Activated T-helper 1 cell treated with anti-CD3 and anti-CD28 coated beads, Interleukin-12 subunit alpha, Interleukin-12 subunit beta, Interleukin-2, Interleukin-4 antibody, amounts not matched to agents 30 ng/mL and 10 ng/mL and 1 ng/mL, durations not matched to agents 14 hours and 24 hours and 36 hours (primary cell): ENCODE data around the gene COMMD1. TPM values are rescaled to one million over a fixed set of nuclear protein-coding genes. Genes with fewer than 3 reads are reported as not detected.
"Not testable (repeated sequence)": the region's sequence is repeated elsewhere in the genome, so short reads cannot be mapped to it uniquely, and the experiment has no call there.

ENCODE experiments used
- DNase-seq: peaks from one replicate; pipeline ENCODE4 v3.0.0; 2021; ENCODE audit warnings: low spot score
- H3K27ac Mint-ChIP-seq: one replicate; pipeline ENCODE4 v1.8.0; 2021; ENCODE audit warnings: mild to moderate bottlenecking, mixed read lengths
- H3K27me3 Mint-ChIP-seq: one replicate; pipeline ENCODE4 v1.8.0; 2022; ENCODE audit warnings: mild to moderate bottlenecking, moderate library complexity, mixed read lengths; ENCODE audit not compliant: insufficient read depth
- H3K36me3 Mint-ChIP-seq: one replicate; pipeline ENCODE4 v1.8.0; 2021; ENCODE audit warnings: low read depth, mixed read lengths
- H3K4me1 Mint-ChIP-seq: one replicate; pipeline ENCODE4 v1.8.0; 2021; ENCODE audit warnings: low read depth, mixed read lengths
- H3K4me3 Mint-ChIP-seq: one replicate; pipeline ENCODE4 v1.8.0; 2021; ENCODE audit warnings: mild to moderate bottlenecking, moderate library complexity, mixed read lengths
- H3K9me3 Mint-ChIP-seq: one replicate; pipeline ENCODE4 v1.8.0; 2021; ENCODE audit warnings: mixed read lengths
- intact Hi-C: fragments of 100-400 bp; cut with micrococcal nuclease; formaldehyde crosslinking; loops from one replicate; pipeline ENCODE4 v1.15.1; 2024
- total RNA-seq: library from RNA; stranded (reverse); gene quantifications from 2 replicates; pipeline ENCODE4 v1.2.3, GENCODE V29; 2022

COMMD1 gene
- total RNA-seq, 1 donor from 2014 or later: 25.4 TPM

- H3K36me3 Mint-ChIP-seq: no peaks in the 10 kb centered on the region
- intact Hi-C loops: no loop called here
- no peak for DNase-seq
- no peaks in the 10 kb centered on the region for H3K27me3 Mint-ChIP-seq
- peaks cover 8% of the 10 kb centered on the region for H3K4me1 Mint-ChIP-seq
- no peak overlapping the region for H3K27ac Mint-ChIP-seq
- no peaks in the 10 kb centered on the region for H3K9me3 Mint-ChIP-seq
- no peak overlapping the region for H3K4me3 Mint-ChIP-seq
Observed at GRCh38 chr2:62151306-62151638, 245.8 kb downstream of the COMMD1 start.

GRCh38 chr2:62152000-62152399 is 246.5 kb downstream of the COMMD1 start:
- intact Hi-C loops: no loop called here
- Mint-ChIP-seq H3K27me3 (no peaks in the 10 kb centered on the region), H3K9me3 (no peaks in the 10 kb centered on the region), H3K36me3 (no peaks in the 10 kb centered on the region), H3K4me3 (no peak overlapping the region), H3K27ac (no peak overlapping the region), H3K4me1 (peaks cover 3% of the 10 kb centered on the region)
- DNase-seq: no peak

- Mint-ChIP-seq H3K4me1 (no peaks in the 10 kb centered on the region), H3K27me3 (no peaks in the 10 kb centered on the region)
Observed at GRCh38 chr2:62156861-62157496, 251.5 kb downstream of the COMMD1 start.

GRCh38 chr2:62158444-62159121 is 253.1 kb downstream of the COMMD1 start:
- Mint-ChIP-seq H3K27me3 (no peaks in the 10 kb centered on the region), H3K27ac (no peak overlapping the region), H3K9me3 (no peaks in the 10 kb centered on the region), H3K36me3 (no peaks in the 10 kb centered on the region), H3K4me1 (no peaks in the 10 kb centered on the region), H3K4me3 (no peak overlapping the region)
- DNase-seq: no peak
- intact Hi-C loops: no loop called here

More at GRCh38 chr2:62156861-62157496, 251.5 kb downstream of the COMMD1 start:
- no peak overlapping the region for H3K4me3 Mint-ChIP-seq
- no peak for DNase-seq
- H3K9me3 Mint-ChIP-seq: no peaks in the 10 kb centered on the region
- no peak overlapping the region for H3K27ac Mint-ChIP-seq
- intact Hi-C loops: no loop called here
- no peaks in the 10 kb centered on the region for H3K36me3 Mint-ChIP-seq

- H3K4me3 Mint-ChIP-seq, H3K27ac Mint-ChIP-seq, H3K27me3 Mint-ChIP-seq, H3K9me3 Mint-ChIP-seq, DNase-seq, H3K36me3 Mint-ChIP-seq, intact Hi-C loops, H3K4me1 Mint-ChIP-seq: not testable (repeated sequence)
Observed at GRCh38 chr2:62160691-62161090, 255.2 kb downstream of the COMMD1 start.

- Mint-ChIP-seq H3K4me3 (no peak overlapping the region), H3K36me3 (no peaks in the 10 kb centered on the region), H3K27ac (no peak overlapping the region), H3K9me3 (no peaks in the 10 kb centered on the region), H3K4me1 (no peaks in the 10 kb centered on the region), H3K27me3 (no peaks in the 10 kb centered on the region)
- intact Hi-C loops: no loop called here
- no peak for DNase-seq
Observed at GRCh38 chr2:62163106-62163831, 257.8 kb downstream of the COMMD1 start.

GRCh38 chr2:62163834-62164233 is 258.4 kb downstream of the COMMD1 start:
- intact Hi-C loops: no loop called here
- no peak overlapping the region for H3K27ac Mint-ChIP-seq
- no peaks in the 10 kb centered on the region for H3K27me3 Mint-ChIP-seq
- no peak overlapping the region for H3K4me3 Mint-ChIP-seq
- no peaks in the 10 kb centered on the region for H3K4me1 Mint-ChIP-seq
- no peaks in the 10 kb centered on the region for H3K9me3 Mint-ChIP-seq
- DNase-seq: no peak
- H3K36me3 Mint-ChIP-seq: no peaks in the 10 kb centered on the region

- no peaks in the 10 kb centered on the region for H3K4me1 Mint-ChIP-seq
- H3K9me3 Mint-ChIP-seq: no peaks in the 10 kb centered on the region
- H3K36me3 Mint-ChIP-seq: no peaks in the 10 kb centered on the region
- H3K27ac Mint-ChIP-seq: no peak overlapping the region
- no peak overlapping the region for H3K4me3 Mint-ChIP-seq
- no peaks in the 10 kb centered on the region for H3K27me3 Mint-ChIP-seq
- DNase-seq: no peak
- intact Hi-C loops: no loop called here
Observed at GRCh38 chr2:62175728-62176127, 270.3 kb downstream of the COMMD1 start.

GRCh38 chr2:62176801-62177200 is 271.3 kb downstream of the COMMD1 start:
- Mint-ChIP-seq H3K4me1 (no peaks in the 10 kb centered on the region), H3K36me3 (no peaks in the 10 kb centered on the region), H3K4me3 (no peak overlapping the region), H3K9me3 (no peaks in the 10 kb centered on the region), H3K27me3 (no peaks in the 10 kb centered on the region), H3K27ac (no peak overlapping the region)
- intact Hi-C loops: no loop called here
- no peak for DNase-seq

GRCh38 chr2:62177392-62178049 is 272.0 kb downstream of the COMMD1 start:
- H3K27ac Mint-ChIP-seq: no peak overlapping the region
- H3K9me3 Mint-ChIP-seq: no peaks in the 10 kb centered on the region
- H3K27me3 Mint-ChIP-seq: no peaks in the 10 kb centered on the region
- DNase-seq: no peak
- H3K36me3 Mint-ChIP-seq: no peaks in the 10 kb centered on the region
- H3K4me1 Mint-ChIP-seq: no peaks in the 10 kb centered on the region
- intact Hi-C loops: no loop called here
- no peak overlapping the region for H3K4me3 Mint-ChIP-seq

GRCh38 chr2:62178741-62179271 is 273.3 kb downstream of the COMMD1 start:
- H3K27me3 Mint-ChIP-seq: peaks cover 2% of the 10 kb centered on the region
- no peaks in the 10 kb centered on the region for H3K36me3 Mint-ChIP-seq
- intact Hi-C loops: no loop called here
- no peak for DNase-seq
- H3K4me1 Mint-ChIP-seq: no peaks in the 10 kb centered on the region
- H3K9me3 Mint-ChIP-seq: no peaks in the 10 kb centered on the region
- H3K4me3 Mint-ChIP-seq: no peak overlapping the region
- no peak overlapping the region for H3K27ac Mint-ChIP-seq

- Mint-ChIP-seq H3K9me3 (no peaks in the 10 kb centered on the region), H3K27me3 (peaks cover 2% of the 10 kb centered on the region), H3K4me3 (no peak overlapping the region), H3K4me1 (no peaks in the 10 kb centered on the region), H3K36me3 (no peaks in the 10 kb centered on the region), H3K27ac (no peak overlapping the region)
- intact Hi-C loops: no loop called here
- no peak for DNase-seq
Observed at GRCh38 chr2:62180975-62181374, 275.5 kb downstream of the COMMD1 start.

- Mint-ChIP-seq H3K27ac (no peak overlapping the region), H3K36me3 (no peaks in the 10 kb centered on the region), H3K4me3 (no peak overlapping the region), H3K4me1 (no peaks in the 10 kb centered on the region), H3K9me3 (no peaks in the 10 kb centered on the region), H3K27me3 (peaks cover 2% of the 10 kb centered on the region)
- intact Hi-C loops: no loop called here
- DNase-seq: no peak
Observed at GRCh38 chr2:62181843-62182242, 276.4 kb downstream of the COMMD1 start.
